ENCODE measurements around the gene SGPP1.
"Not testable (repeated sequence)": the region's sequence is repeated elsewhere in the genome, so short reads cannot be mapped to it uniquely, and the experiment has no call there.

SGPP1 gene

DNA sequence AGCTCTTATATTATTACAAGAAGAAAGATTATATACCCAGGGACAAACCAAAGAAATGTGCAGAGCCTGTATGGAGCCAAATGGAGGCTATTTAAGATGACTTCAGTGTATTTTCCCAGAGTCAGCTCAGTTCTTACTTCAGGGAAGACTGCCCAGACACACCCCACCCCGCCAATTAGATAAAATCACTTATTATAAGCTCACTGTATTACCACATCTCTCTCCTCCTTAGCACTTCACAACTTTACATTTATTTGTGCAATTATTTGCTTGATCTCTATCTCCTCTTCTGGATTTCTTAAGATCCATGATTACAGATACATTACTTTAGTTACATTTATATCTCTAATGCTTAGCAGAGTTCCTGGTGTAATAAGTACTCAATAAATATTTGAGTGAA is 61.5 kb downstream of the SGPP1 start:
- no peaks in the 10 kb centered on the region for H3K36me3 Mint-ChIP-seq (ENCODE audit: low read depth)
- H3K4me1 Mint-ChIP-seq: no peaks in the 10 kb centered on the region
- TF ChIP-seq, protein P1, sequence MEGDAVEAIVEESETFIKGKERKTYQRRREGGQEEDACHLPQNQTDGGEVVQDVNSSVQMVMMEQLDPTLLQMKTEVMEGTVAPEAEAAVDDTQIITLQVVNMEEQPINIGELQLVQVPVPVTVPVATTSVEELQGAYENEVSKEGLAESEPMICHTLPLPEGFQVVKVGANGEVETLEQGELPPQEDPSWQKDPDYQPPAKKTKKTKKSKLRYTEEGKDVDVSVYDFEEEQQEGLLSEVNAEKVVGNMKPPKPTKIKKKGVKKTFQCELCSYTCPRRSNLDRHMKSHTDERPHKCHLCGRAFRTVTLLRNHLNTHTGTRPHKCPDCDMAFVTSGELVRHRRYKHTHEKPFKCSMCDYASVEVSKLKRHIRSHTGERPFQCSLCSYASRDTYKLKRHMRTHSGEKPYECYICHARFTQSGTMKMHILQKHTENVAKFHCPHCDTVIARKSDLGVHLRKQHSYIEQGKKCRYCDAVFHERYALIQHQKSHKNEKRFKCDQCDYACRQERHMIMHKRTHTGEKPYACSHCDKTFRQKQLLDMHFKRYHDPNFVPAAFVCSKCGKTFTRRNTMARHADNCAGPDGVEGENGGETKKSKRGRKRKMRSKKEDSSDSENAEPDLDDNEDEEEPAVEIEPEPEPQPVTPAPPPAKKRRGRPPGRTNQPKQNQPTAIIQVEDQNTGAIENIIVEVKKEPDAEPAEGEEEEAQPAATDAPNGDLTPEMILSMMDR (IDR thresholded peaks at IDR 0.05; ENCODE audit: unreplicated experiment in 3 of 3): no peak
- H3K27me3 Mint-ChIP-seq (ENCODE audit: low read depth): no peaks in the 10 kb centered on the region
- no peaks in the 10 kb centered on the region for H3K9me3 Mint-ChIP-seq
- H3K4me3 Mint-ChIP-seq: no peak overlapping the region
- no peak overlapping the region for H3K27ac Mint-ChIP-seq

DNA sequence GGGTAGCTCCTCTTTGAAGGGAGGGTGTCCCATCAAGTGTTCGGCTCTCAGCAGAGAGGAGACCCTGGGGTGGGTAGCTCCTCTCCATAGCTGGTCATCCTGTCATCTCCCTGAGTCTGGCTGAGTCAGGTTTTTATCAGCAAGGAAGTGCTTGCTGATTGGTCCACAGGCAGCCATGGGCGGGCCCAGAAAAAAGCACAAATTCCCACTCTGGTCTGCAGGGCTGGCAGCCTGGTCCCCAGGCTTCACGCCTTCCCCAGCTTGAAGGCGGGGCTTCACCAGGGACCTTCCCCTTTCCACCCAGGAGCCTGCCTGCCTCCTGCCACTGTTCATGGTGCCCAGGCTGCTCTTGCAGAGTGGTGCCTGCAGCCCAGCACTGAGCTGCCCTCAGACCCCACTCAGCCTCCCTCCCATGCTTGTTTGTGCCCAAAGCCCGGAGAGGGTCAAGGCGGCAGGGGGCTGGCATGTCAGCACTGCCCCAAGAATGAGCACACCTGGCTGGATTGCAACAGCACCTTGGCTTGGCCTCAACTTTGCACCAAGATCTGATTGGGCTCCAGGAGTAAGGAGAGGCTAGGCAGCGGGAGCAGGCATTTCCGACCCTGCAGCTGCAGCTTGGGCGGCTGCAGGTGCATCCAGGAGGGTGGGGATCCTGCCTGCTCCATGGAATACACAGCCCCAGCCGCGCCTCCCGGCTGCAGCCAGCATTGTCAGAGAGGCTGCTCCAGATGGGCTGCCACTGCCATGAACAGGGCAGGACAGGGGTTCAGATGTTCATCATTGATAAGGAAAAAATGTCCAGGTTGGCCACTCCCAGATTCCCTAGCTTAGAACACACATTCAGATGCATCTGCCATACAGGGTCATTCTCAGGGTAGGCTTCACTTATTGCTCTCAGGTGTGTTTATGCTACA is 64.2 kb downstream of the SGPP1 start:
- Mint-ChIP-seq H3K27ac (no peak overlapping the region), H3K9me3 (no peaks in the 10 kb centered on the region), H3K4me3 (no peak overlapping the region), H3K36me3 (ENCODE audit: low read depth) (peaks cover 3% of the 10 kb centered on the region), H3K4me1 (no peaks in the 10 kb centered on the region), H3K27me3 (ENCODE audit: low read depth) (no peaks in the 10 kb centered on the region)
- TF ChIP-seq, protein P1 (IDR thresholded peaks at IDR 0.05; ENCODE audit: unreplicated experiment in 3 of 3): no peak

DNA sequence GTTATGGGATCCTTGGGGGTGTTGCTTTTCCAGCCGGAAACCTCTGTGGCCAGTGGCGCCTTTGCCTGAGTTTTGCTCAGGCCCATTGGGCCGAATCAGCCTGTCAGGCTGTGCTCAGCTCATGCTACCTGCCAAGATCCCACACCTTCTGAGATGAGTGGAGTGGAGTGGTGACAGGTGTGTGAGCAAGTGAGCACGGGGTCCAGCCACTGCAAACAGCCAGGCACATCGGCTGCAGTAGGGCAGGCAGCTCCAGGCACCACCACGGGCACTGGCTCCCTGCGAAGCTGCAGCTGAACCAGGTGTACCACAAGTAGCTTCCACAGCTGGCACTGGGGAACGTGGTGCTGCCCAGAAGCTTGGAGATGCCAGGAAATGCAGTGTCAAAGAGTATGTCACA is 65.1 kb downstream of the SGPP1 start:
- H3K4me3 Mint-ChIP-seq: no peak overlapping the region
- H3K9me3 Mint-ChIP-seq: no peaks in the 10 kb centered on the region
- H3K4me1 Mint-ChIP-seq: no peaks in the 10 kb centered on the region
- H3K27ac Mint-ChIP-seq: no peak overlapping the region
- TF ChIP-seq, protein P1 (IDR thresholded peaks at IDR 0.05; ENCODE audit: unreplicated experiment in 3 of 3): no peak
- no peaks in the 10 kb centered on the region for H3K27me3 Mint-ChIP-seq (ENCODE audit: low read depth)
- H3K36me3 Mint-ChIP-seq (ENCODE audit: low read depth): peaks cover 3% of the 10 kb centered on the region

DNA sequence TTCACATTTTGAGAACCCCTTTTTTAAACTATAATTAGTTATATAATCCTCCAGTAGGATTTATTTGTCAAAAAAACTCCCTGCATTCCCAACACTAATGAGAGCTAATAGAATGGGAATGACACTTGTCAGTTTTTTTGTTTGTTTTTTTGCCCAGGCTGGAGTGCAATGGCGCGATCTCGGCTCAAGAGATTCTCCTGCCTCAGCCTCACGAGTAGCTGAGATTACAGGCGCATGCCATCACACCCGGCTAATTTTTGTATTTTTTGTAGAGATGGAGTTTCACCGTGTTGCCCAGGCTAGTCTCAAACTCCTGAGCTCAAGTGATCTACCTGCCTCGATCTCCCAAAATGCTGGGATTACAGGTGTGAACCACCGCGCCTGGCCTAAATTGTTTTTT is 66.0 kb downstream of the SGPP1 start:
- H3K4me3 Mint-ChIP-seq; H3K36me3 Mint-ChIP-seq (ENCODE audit: low read depth); H3K4me1 Mint-ChIP-seq; H3K9me3 Mint-ChIP-seq; H3K27ac Mint-ChIP-seq; H3K27me3 Mint-ChIP-seq (ENCODE audit: low read depth): not testable (repeated sequence)

DNA sequence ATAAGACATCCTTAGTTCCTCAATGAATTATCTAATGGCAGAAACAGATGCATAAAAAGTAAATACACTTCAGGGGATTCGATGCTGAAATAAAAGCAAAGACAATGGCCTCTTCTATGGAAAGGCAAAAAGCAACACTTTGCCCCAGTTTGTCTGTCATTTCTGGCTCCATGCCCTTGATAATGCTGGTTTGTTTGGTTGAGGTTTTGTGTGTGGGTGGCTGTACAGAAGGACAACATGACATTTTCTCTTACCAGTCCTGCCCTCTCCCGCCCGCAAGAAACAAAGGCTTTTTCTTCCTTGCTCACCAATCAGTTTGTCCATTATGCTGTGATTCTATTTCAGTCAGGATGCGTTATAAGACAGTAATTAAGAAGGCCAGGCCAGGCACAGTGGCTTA is 68.1 kb downstream of the SGPP1 start:
- H3K36me3 Mint-ChIP-seq (ENCODE audit: low read depth): peaks cover 3% of the 10 kb centered on the region
- TF ChIP-seq, protein P1 (IDR thresholded peaks at IDR 0.05; ENCODE audit: unreplicated experiment in 3 of 3): no peak

DNA sequence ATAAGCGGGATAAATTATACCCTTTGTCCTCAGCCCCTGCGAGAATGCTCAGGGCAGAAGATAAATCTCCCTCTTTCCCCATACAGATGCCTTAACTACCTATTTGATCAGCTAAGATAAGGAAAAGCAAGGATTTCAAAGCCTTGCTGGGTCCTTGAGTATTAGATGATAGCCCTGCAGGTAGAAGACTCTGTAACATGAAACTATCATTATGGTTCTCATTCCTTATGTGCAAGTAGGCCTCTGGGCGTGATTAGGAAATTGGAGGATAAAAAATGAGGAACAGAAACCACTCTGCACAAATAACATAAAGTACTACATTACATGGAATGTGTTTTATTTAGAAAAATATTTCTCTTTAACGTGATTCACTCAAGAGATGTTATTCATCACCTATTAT is 71.7 kb downstream of the SGPP1 start:
- TF ChIP-seq, protein P1 (IDR thresholded peaks at IDR 0.05; ENCODE audit: unreplicated experiment in 3 of 3): no peak
- no peaks in the 10 kb centered on the region for H3K9me3 Mint-ChIP-seq
- no peak overlapping the region for H3K4me3 Mint-ChIP-seq
- H3K27me3 Mint-ChIP-seq (ENCODE audit: low read depth): no peaks in the 10 kb centered on the region
- H3K36me3 Mint-ChIP-seq (ENCODE audit: low read depth): peaks cover 3% of the 10 kb centered on the region
- H3K4me1 Mint-ChIP-seq: no peaks in the 10 kb centered on the region
- H3K27ac Mint-ChIP-seq: no peak overlapping the region

More for the DNA sequence above, 68.1 kb downstream of the SGPP1 start:
- Mint-ChIP-seq H3K9me3 (no peaks in the 10 kb centered on the region), H3K4me1 (no peaks in the 10 kb centered on the region), H3K4me3 (no peak overlapping the region), H3K27ac (no peak overlapping the region), H3K27me3 (ENCODE audit: low read depth) (no peaks in the 10 kb centered on the region)
